Esophagus (tissue), 2 donors: ENCODE results near the gene SLC6A4. TPM values are rescaled to one million over a fixed set of nuclear protein-coding genes. Genes with fewer than 3 reads are reported as not detected.

Experiments
- H3K27ac ChIP-seq, 2 donors: one replicate each; pipeline ENCODE4 v1.5.1; 2013; ENCODE audit warnings: low read depth in 2 of 2, mild to moderate bottlenecking in 2 of 2, inconsistent platforms in 1 of 2, low read length in 1 of 2, moderate library complexity in 1 of 2
- H3K27me3 ChIP-seq, 2 donors: one replicate each; pipeline ENCODE4 v1.6.1; 2013; ENCODE audit warnings: low read length in 2 of 2, control low read depth in 1 of 2, mild to moderate bottlenecking in 1 of 2; ENCODE audit not compliant: insufficient read depth in 2 of 2, control insufficient read depth in 1 of 2
- H3K36me3 ChIP-seq, 2 donors: one replicate each; pipeline ENCODE4 v1.6.1; 2013; ENCODE audit warnings: low read length in 1 of 2; ENCODE audit not compliant: control insufficient read depth in 2 of 2, insufficient read depth in 2 of 2
- H3K4me1 ChIP-seq, 2 donors: one replicate each; pipeline ENCODE4 v1.6.1; 2013; ENCODE audit warnings: low read length in 1 of 2; ENCODE audit not compliant: control insufficient read depth in 2 of 2, insufficient read depth in 2 of 2
- H3K4me3 ChIP-seq, 2 donors: one replicate each; pipeline ENCODE4 v1.5.1; 2013; ENCODE audit warnings: low read length in 2 of 2, mild to moderate bottlenecking in 2 of 2, low read depth in 1 of 2, moderate library complexity in 1 of 2
- H3K9me3 ChIP-seq, 2 donors: one replicate each; pipeline ENCODE4 v1.6.1; 2013; ENCODE audit warnings: mild to moderate bottlenecking in 2 of 2, low read depth in 1 of 2, low read length in 1 of 2, moderate library complexity in 1 of 2; ENCODE audit not compliant: control insufficient read depth in 2 of 2, insufficient read depth in 1 of 2
- WGBS, 2 donors: extraction: QIAGEN DNeasy Blood & Tissue Kit; methylation state at CpG; one replicate each; pipeline ENCODE4 v1.1.7; 2013; 5-methylcytosine and 5-hydroxymethylcytosine counted together
- polyA plus RNA-seq, 2 donors: library from polyadenylated mRNA; stranded (reverse); fragments of 200-250 nt; gene quantifications; one replicate each; pipeline ENCODE4 v1.2.3, GENCODE V29; 2013
- donor health status: healthy with polysubstance abuse.
- donor health status: Bipolar disorder and iron deficiency.

The SLC6A4 gene
- polyA plus RNA-seq, 2 donors: 0.35 to 2.3 TPM

GRCh38 chr17:30241051-30241450, 5.6 kb upstream of the SLC6A4 start:
- no peak overlapping the region for H3K4me3 ChIP-seq
- peaks cover under 1 to 4% of the 10 kb centered on the region in 2 donors for H3K4me1 ChIP-seq
- 75 to 87% methylated on average over 6 of the region's 6 CpGs for WGBS, 2 donors
- no peak overlapping the region for H3K27ac ChIP-seq
- H3K36me3 ChIP-seq: no peaks in the 10 kb centered on the region
- no peaks in the 10 kb centered on the region for H3K9me3 ChIP-seq
- peaks cover 0 to 6% of the 10 kb centered on the region in 2 donors for H3K27me3 ChIP-seq

- H3K27me3 ChIP-seq: peaks cover 0 to 9% of the 10 kb centered on the region in 2 donors
- no peaks in the 10 kb centered on the region for H3K9me3 ChIP-seq
- no peak overlapping the region for H3K27ac ChIP-seq
- peaks cover 3 to 13% of the 10 kb centered on the region in 2 donors for H3K4me1 ChIP-seq
- 88 to 89% methylated on average over 8 of the region's 8 CpGs for WGBS, 2 donors
- no peak overlapping the region for H3K4me3 ChIP-seq
- no peaks in the 10 kb centered on the region for H3K36me3 ChIP-seq
These were observed 4.7 kb upstream of the SLC6A4 start for GRCh38 chr17:30240177-30240576.

- WGBS, 2 donors: 74 to 83% methylated on average over 5 of the region's 5 CpGs
- Histone ChIP-seq H3K9me3 (no peaks in the 10 kb centered on the region), H3K27ac (no peak overlapping the region), H3K27me3 (peaks cover 0 to 9% of the 10 kb centered on the region in 2 donors), H3K4me3 (no peak overlapping the region), H3K36me3 (no peaks in the 10 kb centered on the region), H3K4me1 (peaks cover 3 to 15% of the 10 kb centered on the region in 2 donors)
These were observed 3.6 kb upstream of the SLC6A4 start for GRCh38 chr17:30239089-30239462.

- Histone ChIP-seq H3K27ac (no peak overlapping the region), H3K9me3 (no peaks in the 10 kb centered on the region), H3K4me3 (no peak overlapping the region), H3K4me1 (peaks cover 3 to 15% of the 10 kb centered on the region in 2 donors), H3K36me3 (no peaks in the 10 kb centered on the region), H3K27me3 (peaks cover 0 to 9% of the 10 kb centered on the region in 2 donors)
- WGBS, 2 donors: 52 to 55% methylated on average over 27 of the region's 27 CpGs
These were observed 3.0 kb upstream of the SLC6A4 start for GRCh38 chr17:30238387-30239088.

GRCh38 chr17:30238003-30238344, 2.5 kb upstream of the SLC6A4 start:
- Histone ChIP-seq H3K27me3 (peaks cover 0 to 9% of the 10 kb centered on the region in 2 donors), H3K9me3 (no peaks in the 10 kb centered on the region), H3K4me3 (no peak overlapping the region), H3K27ac (no peak overlapping the region), H3K4me1 (peaks cover 3 to 15% of the 10 kb centered on the region in 2 donors), H3K36me3 (no peaks in the 10 kb centered on the region)
- 46 to 65% methylated on average over 5 to 7 of the region's 7 CpGs for WGBS, 2 donors

GRCh38 chr17:30237296-30238002, 2.0 kb upstream of the SLC6A4 start:
- H3K4me3 ChIP-seq: no peak overlapping the region
- no peaks in the 10 kb centered on the region for H3K36me3 ChIP-seq
- no peaks in the 10 kb centered on the region for H3K9me3 ChIP-seq
- H3K27me3 ChIP-seq: peaks cover 0 to 9% of the 10 kb centered on the region in 2 donors
- 27 to 34% methylated on average over 21 of the region's 21 CpGs for WGBS, 2 donors
- H3K4me1 ChIP-seq: peaks cover 3 to 15% of the 10 kb centered on the region in 2 donors
- no peak overlapping the region for H3K27ac ChIP-seq

- H3K27ac ChIP-seq: no peak overlapping the region
- peak overlapping the region in 1 of 2 donors; percentile 30 for H3K4me3 ChIP-seq
- no peaks in the 10 kb centered on the region for H3K36me3 ChIP-seq
- peaks cover 3 to 15% of the 10 kb centered on the region in 2 donors for H3K4me1 ChIP-seq
- WGBS, 2 donors: 4 to 5% methylated on average over 20 of the region's 20 CpGs
- no peaks in the 10 kb centered on the region for H3K9me3 ChIP-seq
- peaks cover 0 to 9% of the 10 kb centered on the region in 2 donors for H3K27me3 ChIP-seq
These were observed 1.3 kb upstream of the SLC6A4 start for GRCh38 chr17:30236766-30237165.

GRCh38 chr17:30236297-30236624, 764 bp upstream of the SLC6A4 start:
- peaks cover 3 to 15% of the 10 kb centered on the region in 2 donors for H3K4me1 ChIP-seq

GRCh38 chr17:30234964-30235363, 533 bp downstream of the SLC6A4 start:
- Histone ChIP-seq H3K27ac (peak overlapping the region in 1 of 2 donors; percentile 63), H3K9me3 (no peaks in the 10 kb centered on the region), H3K4me3 (peak overlapping the region; percentile 48 to 60), H3K27me3 (peaks cover 0 to 9% of the 10 kb centered on the region in 2 donors), H3K36me3 (no peaks in the 10 kb centered on the region), H3K4me1 (peaks cover 3 to 15% of the 10 kb centered on the region in 2 donors)
- WGBS, 2 donors: 24 to 27% methylated on average over 12 of the region's 12 CpGs

More at GRCh38 chr17:30236297-30236624, 764 bp upstream of the SLC6A4 start:
- Histone ChIP-seq H3K4me3 (peak overlapping the region; percentile 48 to 60), H3K9me3 (no peaks in the 10 kb centered on the region), H3K27ac (no peak overlapping the region), H3K27me3 (peaks cover 0 to 9% of the 10 kb centered on the region in 2 donors), H3K36me3 (no peaks in the 10 kb centered on the region)
- 60% methylated on average over 10 of the region's 10 CpGs for WGBS, 2 donors
